Right cardiac atrium (tissue), 5 donors: ENCODE measurements around the gene PLN. TPM values are rescaled to one million over a fixed set of nuclear protein-coding genes. Genes with fewer than 3 reads are reported as not detected.

ENCODE experiments used
- ATAC-seq, 2 donors: fragments of 200-7000 bp; cut with Tn5 transposase; one replicate each; pipeline versions ENCODE4 v1.8.0 to v1.9.1; 2020; ENCODE audit warnings: moderate library complexity in 2 of 2, mild to moderate bottlenecking in 1 of 2
- DNase-seq, 3 donors: peaks; one replicate each; pipeline ENCODE4 v3.0.0-alpha.2; 2020
- H3K27ac ChIP-seq: one replicate; pipeline ENCODE4 v1.5.1; 2013; ENCODE audit warnings: mild to moderate bottlenecking, low read length, control low read depth, moderate library complexity
- H3K27me3 ChIP-seq: one replicate; pipeline ENCODE4 v1.6.1; 2013; ENCODE audit not compliant: control insufficient read depth, insufficient read depth
- H3K4me1 ChIP-seq: one replicate; pipeline ENCODE4 v1.6.1; 2013; ENCODE audit warnings: low read length; ENCODE audit not compliant: control insufficient read depth, insufficient read depth
- H3K4me3 ChIP-seq: one replicate; pipeline ENCODE4 v1.5.1; 2013; ENCODE audit warnings: low read length, control low read depth
- H3K9me3 ChIP-seq: one replicate; pipeline ENCODE4 v1.6.1; 2013; ENCODE audit warnings: low read length; ENCODE audit not compliant: control insufficient read depth
- WGBS: extraction: QIAGEN DNeasy Blood & Tissue Kit; methylation state at CpG from one replicate; pipeline ENCODE4 v1.1.7; 2013; 5-methylcytosine and 5-hydroxymethylcytosine counted together
- intact Hi-C, 4 donors: fragments of 100-400 bp; cut with DNase I; formaldehyde crosslinking; loops; one replicate each; pipeline versions ENCODE4 v1.11.0 to v1.14.0; 2022 to 2023
- polyA plus RNA-seq: library from polyadenylated mRNA; stranded (reverse); fragments of 200-250 nt; gene quantifications from one replicate; pipeline ENCODE4 v1.2.3, GENCODE V29; 2013
- total RNA-seq, 4 donors: library from RNA; stranded (reverse); fragmentation: NEBNext Ultra II Directional; extraction: Animal tissue kit (Norgen Biotek cat#: 25700); gene quantifications; one replicate each; pipeline ENCODE4 v1.2.1, GENCODE V29; 2021
- donor health status: healthy with polysubstance abuse.
- donor health status: DM: no; HTN: yes; CAD: no.
- donor health status: DM: no; HTN: no; CAD: no.
- donor health status: DM: no; HTN: yes; CAD: no; lungs with severe emphysema.
- donor health status: DM: yes; HTN: yes; CAD: no.

PLN gene
- total and polyA plus RNA-seq, 5 donors: 654 to 1,907 (median 1,272) TPM

DNA sequence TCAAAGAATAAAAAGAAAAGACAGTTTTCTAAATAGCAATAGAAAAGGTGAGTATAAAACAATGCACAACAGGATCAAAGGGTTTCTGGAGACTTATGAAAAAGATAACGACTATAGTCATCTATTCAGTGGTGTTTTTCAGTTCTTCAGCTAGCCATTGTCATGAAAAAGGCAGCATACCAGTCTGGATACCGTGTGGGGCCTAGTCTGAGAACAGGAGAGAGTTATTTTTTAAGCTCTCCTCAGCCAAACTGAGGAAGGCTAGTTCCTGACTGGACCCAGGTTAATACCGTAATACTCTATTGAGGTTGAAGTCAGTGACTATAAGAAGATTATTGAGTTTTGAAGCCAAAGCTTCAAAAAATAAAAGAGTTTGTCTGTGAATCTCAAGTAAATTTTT is 49.5 kb downstream of the PLN start:
- intact Hi-C loops: no loop called here
- WGBS: 76% methylated on average over 3 of the region's 3 CpGs
- H3K4me1 ChIP-seq: peaks cover 4% of the 10 kb centered on the region
- H3K9me3 ChIP-seq: no peaks in the 10 kb centered on the region
- no peak overlapping the region for H3K27ac ChIP-seq
- no peak for DNase-seq
- no peak for ATAC-seq
- H3K4me3 ChIP-seq: no peak overlapping the region
- no peaks in the 10 kb centered on the region for H3K27me3 ChIP-seq

DNA sequence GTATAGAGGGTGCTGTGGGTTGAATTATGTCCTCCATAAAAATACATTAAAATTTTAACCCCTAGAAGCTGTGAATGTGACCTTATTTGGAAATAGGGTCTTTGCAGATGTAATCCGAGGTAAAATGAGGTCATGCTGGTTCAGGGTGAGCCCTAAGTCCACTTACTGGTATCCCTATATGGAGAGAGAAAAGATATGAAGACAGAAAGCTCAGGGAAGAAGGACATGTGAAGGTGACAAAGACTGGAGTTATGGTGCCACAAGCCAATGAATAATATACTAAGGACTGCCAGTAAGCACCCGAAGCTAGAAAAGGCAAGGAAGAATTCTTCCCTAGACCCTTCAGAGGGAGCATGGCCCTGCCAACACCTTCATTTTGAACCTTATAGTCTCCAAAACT is 50.2 kb downstream of the PLN start:
- WGBS: 78% methylated on average over 2 of the region's 2 CpGs
- Histone ChIP-seq H3K27me3 (no peaks in the 10 kb centered on the region), H3K4me1 (peaks cover 4% of the 10 kb centered on the region), H3K9me3 (no peaks in the 10 kb centered on the region), H3K4me3 (no peak overlapping the region), H3K27ac (no peak overlapping the region)
- ATAC-seq (no peak), DNase-seq (no peak)
- intact Hi-C loops: no loop called here

DNA sequence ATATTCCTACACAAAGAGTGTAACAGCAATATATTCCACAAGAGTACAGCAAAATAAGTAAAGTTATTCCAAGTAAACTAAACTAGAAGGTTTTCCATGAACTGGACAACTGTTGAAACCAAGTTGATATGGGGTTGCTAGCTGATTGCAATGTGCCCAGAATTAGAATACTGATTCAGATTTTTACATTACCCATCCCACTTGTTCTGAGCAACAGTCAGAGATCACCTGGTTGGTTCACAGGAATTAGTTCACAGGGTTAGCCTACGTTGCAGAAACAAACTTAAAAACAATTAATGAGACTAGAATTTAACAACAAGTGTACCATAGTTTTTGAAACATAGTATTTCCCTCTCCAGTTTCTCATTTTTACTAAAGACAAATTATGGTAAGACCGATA is 54.2 kb downstream of the PLN start:
- WGBS: 97% methylated on average over 2 of the region's 2 CpGs
- no peaks in the 10 kb centered on the region for H3K27me3 ChIP-seq
- no peak overlapping the region for H3K4me3 ChIP-seq
- peaks cover 5% of the 10 kb centered on the region for H3K4me1 ChIP-seq
- H3K27ac ChIP-seq: no peak overlapping the region
- ATAC-seq (no peak), DNase-seq (no peak)
- intact Hi-C loops: no loop called here
- no peaks in the 10 kb centered on the region for H3K9me3 ChIP-seq

DNA sequence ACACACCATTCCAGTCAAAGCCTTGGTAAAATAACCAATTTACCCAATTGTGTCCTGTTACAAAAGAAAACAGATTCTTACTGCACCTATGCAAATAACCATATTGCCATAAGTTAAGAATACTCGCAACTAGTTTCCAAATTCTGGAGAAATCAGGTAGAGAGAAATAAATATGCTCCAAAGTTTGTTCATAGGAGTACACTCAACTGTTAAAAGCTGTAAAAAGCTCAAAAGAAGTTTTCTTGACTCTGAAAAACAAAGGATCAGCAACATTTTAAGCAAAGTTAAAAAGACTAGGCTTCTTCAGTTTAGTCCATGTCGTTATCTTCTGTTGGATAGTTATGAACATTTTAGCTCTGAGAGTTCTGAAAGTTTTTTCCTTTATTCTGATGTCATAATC is 55.3 kb downstream of the PLN start:
- DNase-seq: no peak
- ATAC-seq: no peak
- Histone ChIP-seq H3K4me3 (no peak overlapping the region), H3K27ac (no peak overlapping the region), H3K9me3 (no peaks in the 10 kb centered on the region), H3K27me3 (no peaks in the 10 kb centered on the region), H3K4me1 (peaks cover 4% of the 10 kb centered on the region)
- WGBS: 94% methylated on average over 2 of the region's 2 CpGs
- intact Hi-C loops: no loop called here

DNA sequence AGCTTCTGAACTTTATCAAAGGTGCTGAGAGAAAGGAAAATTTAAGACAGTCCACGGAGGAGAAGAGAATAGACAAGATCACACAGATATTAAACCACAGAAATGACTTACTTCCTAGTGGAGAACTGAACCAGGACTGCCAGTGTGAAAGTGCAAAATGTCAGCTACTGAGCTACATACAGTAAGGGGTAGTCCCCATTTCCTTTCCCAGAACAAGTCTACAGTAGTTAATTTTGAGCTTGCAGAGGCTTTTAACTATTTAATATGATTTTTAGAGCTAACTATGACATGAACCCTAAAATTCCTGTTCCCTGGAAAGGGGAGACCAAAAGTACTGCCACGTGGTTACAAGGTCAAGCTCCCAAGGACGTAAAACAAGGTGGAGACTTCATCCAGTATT is 58.2 kb downstream of the PLN start:
- ATAC-seq (no peak), DNase-seq (no peak)
- 59% methylated on average over 3 of the region's 3 CpGs for WGBS
- H3K27me3 ChIP-seq: no peaks in the 10 kb centered on the region
- H3K4me3 ChIP-seq: no peak overlapping the region
- H3K27ac ChIP-seq: no peak overlapping the region
- H3K9me3 ChIP-seq: no peaks in the 10 kb centered on the region
- intact Hi-C loops: no loop called here
- peaks cover 4% of the 10 kb centered on the region for H3K4me1 ChIP-seq

DNA sequence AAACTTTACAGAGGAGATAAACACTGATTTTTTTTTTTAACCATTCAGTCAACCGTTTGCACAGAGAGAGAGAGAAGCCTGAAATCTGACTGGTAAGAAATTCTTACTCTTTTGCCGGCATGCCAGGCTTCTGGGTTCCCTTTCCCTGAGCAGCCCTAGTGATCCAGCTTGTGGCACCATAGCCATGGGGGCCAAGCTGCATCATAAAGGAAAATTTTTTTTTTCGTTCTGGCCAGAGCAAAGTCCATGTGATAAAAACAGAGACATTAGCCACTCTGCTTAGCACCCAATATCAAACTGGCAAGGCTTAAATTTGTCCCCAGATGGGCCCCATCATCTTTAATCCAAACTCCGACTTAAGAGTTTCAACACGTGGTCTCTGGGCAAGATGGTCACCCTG is 58.8 kb downstream of the PLN start:
- H3K27me3 ChIP-seq: no peaks in the 10 kb centered on the region
- no peak for DNase-seq
- no peak overlapping the region for H3K4me3 ChIP-seq
- ATAC-seq: no peak
- 68% methylated on average over 5 of the region's 5 CpGs for WGBS
- intact Hi-C loops: no loop called here
- no peaks in the 10 kb centered on the region for H3K9me3 ChIP-seq
- H3K4me1 ChIP-seq: peaks cover 4% of the 10 kb centered on the region
- H3K27ac ChIP-seq: no peak overlapping the region

Other genes with a start within 250 kb of the PLN start
- gene CEP85L, start 103.3 kb downstream of the PLN start, total RNA-seq: 10 to 100 TPM in 1 of 4 donors, 1 to 10 TPM in 3; 6.3 to 11.5 (median 8.5) TPM
- 3.8 TPM for gene CEP85L, start 103.3 kb downstream of the PLN start, polyA plus RNA-seq